Neural cell (in vitro differentiated cells): Measurements from ENCODE around the gene FNDC3A. TPM values are rescaled to one million over a fixed set of nuclear protein-coding genes. Genes with fewer than 3 reads are reported as not detected.
A peak's percentile ranks its signal among the peaks of the same experiment; 100 is the strongest.

Source experiments
- H2AFZ ChIP-seq: fragments of 200-600, 300-800 bp; sonication (generic), shearing (Covaris generic); 2 replicates; pipeline ENCODE4 v1.6.0; 2014; ENCODE audit warnings: low read depth, mild to moderate bottlenecking, antibody characterized with exemption, low read length, moderate library complexity
- H3F3A ChIP-seq: fragments of 200-600 bp; shearing (Covaris generic); 2 replicates; pipeline ENCODE4 v1.6.1; 2016; ENCODE audit warnings: mild to moderate bottlenecking, moderate library complexity, mixed read lengths, antibody characterized with exemption, low read length; ENCODE audit not compliant: insufficient read depth, poor library complexity, severe bottlenecking
- H3K27ac ChIP-seq: fragments of 200-600, 300-800 bp; sonication (generic), shearing (Covaris generic); 2 replicates; pipeline ENCODE4 v1.5.1; 2014; ENCODE audit warnings: mild to moderate bottlenecking, low read length, moderate library complexity
- H3K27me3 ChIP-seq: fragments of 300-800, 200-600 bp; sonication (generic), shearing (Covaris generic); 2 replicates; pipeline ENCODE4 v1.6.0; 2014; ENCODE audit warnings: mild to moderate bottlenecking, low read depth, low read length, moderate library complexity; ENCODE audit not compliant: insufficient read depth
- H3K36me3 ChIP-seq: fragments of 300-800, 200-600 bp; sonication (generic), shearing (Covaris generic); 2 replicates; pipeline ENCODE4 v1.5.1; 2014; ENCODE audit warnings: mild to moderate bottlenecking, antibody characterized with exemption, low read length, moderate library complexity; ENCODE audit not compliant: insufficient read depth
- H3K4me2 ChIP-seq: fragments of 300-800, 200-600 bp; sonication (generic), shearing (Covaris generic); 2 replicates; pipeline ENCODE4 v1.6.0; 2014; ENCODE audit warnings: mild to moderate bottlenecking, low read length
- H3K4me3 ChIP-seq: fragments of 300-800, 200-600 bp; sonication (generic), shearing (Covaris generic); 2 replicates; pipeline ENCODE4 v1.5.1; 2014; ENCODE audit warnings: mild to moderate bottlenecking, low read length, moderate library complexity
- H3K79me2 ChIP-seq: fragments of 200-600 bp; shearing (Covaris generic); replicated peaks from 2 replicates; pipeline ENCODE4 v1.6.0; 2014; ENCODE audit warnings: mild to moderate bottlenecking, low read length, moderate library complexity; ENCODE audit not compliant: insufficient read depth
- H3K9ac ChIP-seq: fragments of 300-800, 200-600 bp; sonication (generic), shearing (Covaris generic); 2 replicates; pipeline ENCODE4 v1.6.1; 2016; ENCODE audit warnings: mild to moderate bottlenecking, low read length, mixed read lengths
- H3K9me2 ChIP-seq: fragments of 200-600 bp; shearing (Covaris generic); 2 replicates; pipeline ENCODE4 v1.6.1; 2016; ENCODE audit warnings: mild to moderate bottlenecking, low read length, mixed read lengths; ENCODE audit not compliant: insufficient read depth
- H3K9me3 ChIP-seq: fragments of 200-600, 300-800 bp; sonication (generic), shearing (Covaris generic); 2 replicates; pipeline ENCODE4 v1.6.1; 2016; ENCODE audit warnings: mild to moderate bottlenecking, mixed run types, low read length, moderate library complexity, mixed read lengths
- H4K20me1 ChIP-seq: fragments of 200-600 bp; shearing (Covaris generic); 2 replicates; pipeline ENCODE4 v1.6.1; 2016; ENCODE audit warnings: mild to moderate bottlenecking, mixed run types; ENCODE audit not compliant: insufficient read depth
- EP300 ChIP-seq: fragments of 450-650 bp; conservative IDR thresholded peaks from 2 replicates; pipeline ENCODE4 v1.6.1; 2014; ENCODE audit warnings: antibody characterized with exemption, mild to moderate bottlenecking, moderate library complexity; ENCODE audit not compliant: poor library complexity, severe bottlenecking
- EZH2 ChIP-seq: fragments of 200-600, 300-800 bp; shearing (Covaris generic), sonication (generic); IDR thresholded peaks from 2 replicates; pipeline ENCODE4 v1.6.1; 2014; ENCODE audit warnings: antibody characterized with exemption, low read length, borderline replicate concordance, mild to moderate bottlenecking; ENCODE audit not compliant: insufficient read depth, poor library complexity, severe bottlenecking
- MXI1 ChIP-seq: fragments of 450-650 bp; conservative IDR thresholded peaks from 2 replicates; pipeline ENCODE4 v1.6.1; 2014; ENCODE audit warnings: antibody characterized with exemption, mild to moderate bottlenecking; ENCODE audit not compliant: poor library complexity, severe bottlenecking
- POLR2AphosphoS5 ChIP-seq: IDR thresholded peaks from 2 replicates; pipeline ENCODE4 v1.6.1; 2012
- RAD21 ChIP-seq: fragments of 450-650 bp; conservative IDR thresholded peaks from 2 replicates; pipeline ENCODE4 v1.6.1; 2014; ENCODE audit warnings: antibody characterized with exemption, mild to moderate bottlenecking, moderate library complexity
- SMC3 ChIP-seq: fragments of 450-650 bp; conservative IDR thresholded peaks from 2 replicates; pipeline ENCODE4 v1.6.1; 2014; ENCODE audit warnings: antibody characterized with exemption, mild to moderate bottlenecking, moderate library complexity; ENCODE audit not compliant: poor library complexity
- polyA plus RNA-seq: library from polyadenylated mRNA; depleted of rRNA; stranded (reverse); fragments of >200 nt; gene quantifications from 2 replicates; pipeline ENCODE4 v1.2.3, GENCODE V29; 2014
- TF ChIP-seq, protein P1 (sequence below): fragments of 450-650 bp; IDR thresholded peaks from 2 replicates; pipeline ENCODE4 v1.5.1; 2014; ENCODE audit warnings: antibody characterized with exemption, mild to moderate bottlenecking, moderate library complexity; ENCODE audit not compliant: poor library complexity, severe bottlenecking
- TF ChIP-seq, protein P2 (sequence below): IDR thresholded peaks from 2 replicates; pipeline ENCODE4 v1.6.1; 2012; ENCODE audit warnings: borderline replicate concordance

FNDC3A gene
- polyA plus RNA-seq, 1 donor from 2014 or later: 83.8 TPM

DNA sequence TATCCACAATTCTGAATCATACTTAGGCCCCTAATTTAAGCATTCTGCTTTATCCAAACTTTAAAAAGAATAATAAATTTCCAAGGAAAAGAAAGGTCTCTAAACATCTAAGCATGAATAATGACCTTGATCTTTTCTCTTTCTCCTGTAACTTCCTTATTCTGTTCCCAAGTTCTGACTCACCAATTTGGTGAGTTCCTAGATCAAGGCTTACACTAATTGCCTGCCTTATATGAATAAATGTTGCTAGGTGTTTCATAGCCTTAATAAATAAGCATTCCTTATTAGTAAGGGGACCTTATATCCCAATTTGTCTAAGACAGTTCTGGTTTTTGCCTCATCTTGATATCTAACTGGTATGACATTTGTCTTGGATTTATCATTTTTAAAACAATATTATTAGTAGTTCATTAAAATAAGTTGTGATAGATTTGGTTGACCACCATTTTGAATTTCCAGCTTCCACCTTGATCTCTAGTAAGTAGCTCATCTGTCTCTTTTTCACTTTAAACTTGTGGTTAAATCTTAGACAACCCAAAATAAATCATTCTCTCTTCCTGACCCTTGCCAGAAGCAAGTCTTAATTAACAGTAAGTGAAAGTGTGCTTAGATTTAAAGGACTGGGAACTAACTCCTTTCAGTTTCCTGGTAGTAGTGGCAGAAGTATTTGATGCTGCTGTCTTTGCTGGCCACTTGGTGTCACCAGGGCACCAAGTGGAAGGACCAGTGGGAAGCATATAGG is 123.2 kb downstream of the FNDC3A start:
- H3K9ac ChIP-seq: no peak overlapping the region
- H4K20me1 ChIP-seq: no peaks in the 10 kb centered on the region
- H2AFZ ChIP-seq: no peak overlapping the region
- no peaks in the 10 kb centered on the region for H3K9me2 ChIP-seq
- TF ChIP-seq RAD21 (peak; percentile 21), SMC3 (peak; percentile 14), EP300 (no peak)
- no peaks in the 10 kb centered on the region for H3K27me3 ChIP-seq
- H3K27ac ChIP-seq: no peak overlapping the region
- no peaks in the 10 kb centered on the region for H3F3A ChIP-seq
- H3K36me3 ChIP-seq: no peaks in the 10 kb centered on the region
- H3K79me2 ChIP-seq: no peaks in the 10 kb centered on the region
- no peak overlapping the region for H3K4me3 ChIP-seq
- no peak overlapping the region for H3K4me2 ChIP-seq
- no peaks in the 10 kb centered on the region for H3K9me3 ChIP-seq

DNA sequence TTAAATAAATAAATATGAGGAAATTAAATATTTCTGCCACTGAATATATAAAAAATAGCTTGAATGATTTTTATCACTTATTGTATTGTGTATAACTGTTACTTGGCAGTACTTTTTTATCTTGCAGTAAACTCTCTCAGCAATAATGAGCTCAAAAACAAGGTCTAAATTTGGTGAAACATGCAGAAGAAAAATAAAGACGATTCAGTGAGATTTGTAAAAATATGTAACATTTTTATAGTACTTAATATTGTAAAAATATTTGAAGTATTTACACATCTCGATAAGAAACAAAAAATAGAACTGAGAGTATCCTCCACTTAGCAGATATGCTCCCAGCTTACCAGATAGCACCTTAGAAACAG is 123.8 kb downstream of the FNDC3A start:
- TF ChIP-seq EP300 (no peak), MXI1 (no peak), POLR2AphosphoS5 (no peak), EZH2 (no peak), RAD21 (no peak)
- TF ChIP-seq, protein P1, sequence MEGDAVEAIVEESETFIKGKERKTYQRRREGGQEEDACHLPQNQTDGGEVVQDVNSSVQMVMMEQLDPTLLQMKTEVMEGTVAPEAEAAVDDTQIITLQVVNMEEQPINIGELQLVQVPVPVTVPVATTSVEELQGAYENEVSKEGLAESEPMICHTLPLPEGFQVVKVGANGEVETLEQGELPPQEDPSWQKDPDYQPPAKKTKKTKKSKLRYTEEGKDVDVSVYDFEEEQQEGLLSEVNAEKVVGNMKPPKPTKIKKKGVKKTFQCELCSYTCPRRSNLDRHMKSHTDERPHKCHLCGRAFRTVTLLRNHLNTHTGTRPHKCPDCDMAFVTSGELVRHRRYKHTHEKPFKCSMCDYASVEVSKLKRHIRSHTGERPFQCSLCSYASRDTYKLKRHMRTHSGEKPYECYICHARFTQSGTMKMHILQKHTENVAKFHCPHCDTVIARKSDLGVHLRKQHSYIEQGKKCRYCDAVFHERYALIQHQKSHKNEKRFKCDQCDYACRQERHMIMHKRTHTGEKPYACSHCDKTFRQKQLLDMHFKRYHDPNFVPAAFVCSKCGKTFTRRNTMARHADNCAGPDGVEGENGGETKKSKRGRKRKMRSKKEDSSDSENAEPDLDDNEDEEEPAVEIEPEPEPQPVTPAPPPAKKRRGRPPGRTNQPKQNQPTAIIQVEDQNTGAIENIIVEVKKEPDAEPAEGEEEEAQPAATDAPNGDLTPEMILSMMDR: no peak
- TF ChIP-seq, protein P2, sequence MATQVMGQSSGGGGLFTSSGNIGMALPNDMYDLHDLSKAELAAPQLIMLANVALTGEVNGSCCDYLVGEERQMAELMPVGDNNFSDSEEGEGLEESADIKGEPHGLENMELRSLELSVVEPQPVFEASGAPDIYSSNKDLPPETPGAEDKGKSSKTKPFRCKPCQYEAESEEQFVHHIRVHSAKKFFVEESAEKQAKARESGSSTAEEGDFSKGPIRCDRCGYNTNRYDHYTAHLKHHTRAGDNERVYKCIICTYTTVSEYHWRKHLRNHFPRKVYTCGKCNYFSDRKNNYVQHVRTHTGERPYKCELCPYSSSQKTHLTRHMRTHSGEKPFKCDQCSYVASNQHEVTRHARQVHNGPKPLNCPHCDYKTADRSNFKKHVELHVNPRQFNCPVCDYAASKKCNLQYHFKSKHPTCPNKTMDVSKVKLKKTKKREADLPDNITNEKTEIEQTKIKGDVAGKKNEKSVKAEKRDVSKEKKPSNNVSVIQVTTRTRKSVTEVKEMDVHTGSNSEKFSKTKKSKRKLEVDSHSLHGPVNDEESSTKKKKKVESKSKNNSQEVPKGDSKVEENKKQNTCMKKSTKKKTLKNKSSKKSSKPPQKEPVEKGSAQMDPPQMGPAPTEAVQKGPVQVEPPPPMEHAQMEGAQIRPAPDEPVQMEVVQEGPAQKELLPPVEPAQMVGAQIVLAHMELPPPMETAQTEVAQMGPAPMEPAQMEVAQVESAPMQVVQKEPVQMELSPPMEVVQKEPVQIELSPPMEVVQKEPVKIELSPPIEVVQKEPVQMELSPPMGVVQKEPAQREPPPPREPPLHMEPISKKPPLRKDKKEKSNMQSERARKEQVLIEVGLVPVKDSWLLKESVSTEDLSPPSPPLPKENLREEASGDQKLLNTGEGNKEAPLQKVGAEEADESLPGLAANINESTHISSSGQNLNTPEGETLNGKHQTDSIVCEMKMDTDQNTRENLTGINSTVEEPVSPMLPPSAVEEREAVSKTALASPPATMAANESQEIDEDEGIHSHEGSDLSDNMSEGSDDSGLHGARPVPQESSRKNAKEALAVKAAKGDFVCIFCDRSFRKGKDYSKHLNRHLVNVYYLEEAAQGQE: no peak
- no peaks in the 10 kb centered on the region for H3K9me2 ChIP-seq
- H3K9ac ChIP-seq: no peak overlapping the region
- no peaks in the 10 kb centered on the region for H3K9me3 ChIP-seq
- no peak overlapping the region for H3K4me2 ChIP-seq
- no peaks in the 10 kb centered on the region for H3K27me3 ChIP-seq
- no peaks in the 10 kb centered on the region for H4K20me1 ChIP-seq
- no peaks in the 10 kb centered on the region for H3K79me2 ChIP-seq
- no peaks in the 10 kb centered on the region for H3F3A ChIP-seq
- no peak overlapping the region for H3K27ac ChIP-seq
- H3K4me3 ChIP-seq: no peak overlapping the region
- H3K36me3 ChIP-seq: no peaks in the 10 kb centered on the region
- H2AFZ ChIP-seq: no peak overlapping the region
